Measurements from ENCODE around the gene GAK.

GAK gene

DNA sequence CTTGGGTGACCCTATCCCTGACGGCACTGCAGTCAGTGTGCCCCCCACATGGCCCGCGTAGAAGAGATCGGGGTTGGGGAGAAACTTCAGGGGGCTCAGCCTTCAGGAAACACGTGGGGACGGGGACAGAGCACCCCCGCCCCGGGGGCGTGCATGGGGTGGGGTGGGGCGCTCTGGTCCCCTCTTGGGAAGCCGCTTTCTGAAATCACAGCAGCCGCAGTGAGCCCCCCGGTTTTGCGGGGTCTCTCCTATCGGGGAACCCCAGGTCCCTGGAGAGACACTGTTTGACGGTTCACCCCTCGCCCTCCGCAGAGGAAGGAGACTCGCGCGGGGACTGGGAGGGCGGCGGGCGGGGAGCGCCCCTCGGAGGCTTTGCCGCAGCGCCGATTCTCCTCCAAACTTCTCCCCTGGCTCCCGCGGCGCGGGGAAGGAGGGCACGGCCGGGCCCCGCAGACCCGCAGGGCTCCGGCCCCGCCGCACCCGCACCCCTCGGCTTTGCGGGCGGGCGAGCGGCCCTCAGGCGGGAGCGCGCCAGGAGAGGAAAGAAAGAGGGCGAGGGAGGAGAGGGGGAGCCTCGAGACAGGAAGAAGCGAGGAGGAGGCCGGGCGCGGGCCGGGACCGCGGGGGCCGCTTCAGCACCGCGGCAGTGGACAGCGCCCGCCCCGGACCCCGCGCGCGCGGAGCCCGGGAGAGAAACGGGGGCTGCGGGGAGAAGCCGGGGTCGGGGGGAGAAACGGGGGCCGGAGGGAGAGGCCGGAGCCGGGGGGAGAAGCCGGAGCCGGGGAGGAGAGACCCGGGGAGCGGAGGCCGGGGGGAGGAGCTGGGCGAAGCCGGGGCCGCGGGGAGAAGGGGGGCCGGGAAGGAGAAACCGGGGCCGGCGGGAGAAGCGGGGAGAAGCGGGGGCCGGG, 106.8 kb downstream of the GAK start:
- Histone ChIP-seq H3K27ac (ENCODE audit: low read depth, low read length) (no peak overlapping the region), H3K9ac (ENCODE audit: low read length in 5 of 5) (no peak overlapping the region), H3K9me3 (ENCODE audit: control insufficient read depth in 5 of 5, low read length in 5 of 5) (no peaks in the 10 kb centered on the region), H3K36me3 (ENCODE audit: control insufficient read depth in 5 of 5, insufficient read depth in 5 of 5, low read length in 5 of 5) (no peaks in the 10 kb centered on the region), H3K4me3 (ENCODE audit: low read depth in 1 of 5, low read length in 5 of 5) (peak overlapping the region in 1 of 5 donors; percentile 26), H3K27me3 (ENCODE audit: control insufficient read depth in 5 of 5, insufficient read depth in 4 of 5, low read length in 5 of 5) (peaks cover 45 to 75% (median 65%) of the 10 kb centered on the region in 5 donors), H3K4me1 (ENCODE audit: control insufficient read depth in 5 of 5, insufficient read depth in 5 of 5, low read length in 5 of 5) (peaks cover 0 to 9% (median 3%) of the 10 kb centered on the region in 5 donors)

DNA sequence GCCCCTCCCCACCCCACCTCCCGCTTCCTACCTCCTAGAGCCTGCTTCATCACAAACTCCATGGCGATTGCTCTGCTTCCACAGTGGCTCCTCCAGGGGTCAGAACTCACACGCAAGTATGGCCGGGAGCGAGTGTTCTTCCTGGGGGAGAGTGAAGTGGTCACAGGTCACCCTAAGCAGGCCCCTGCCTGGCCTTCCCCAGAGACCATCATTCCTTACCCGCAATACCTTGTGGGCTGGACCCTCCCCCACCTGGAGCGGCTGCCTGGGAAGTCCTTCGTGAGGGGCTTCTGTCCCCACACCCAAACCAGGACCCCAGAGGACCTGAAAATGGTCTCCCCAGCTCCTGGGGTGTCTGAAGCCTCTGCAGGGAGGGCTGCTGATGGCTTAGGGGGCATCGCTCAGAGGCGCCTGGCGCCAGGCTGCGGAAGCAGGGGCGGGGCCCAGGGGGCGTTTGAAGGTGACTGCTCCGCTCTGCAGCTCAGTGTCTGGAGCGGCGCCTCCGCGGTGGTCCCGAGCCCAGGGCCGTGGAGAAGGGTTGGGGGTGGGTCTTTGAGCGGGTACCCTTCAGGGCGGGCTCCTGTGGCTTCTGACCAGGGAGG, 107.6 kb downstream of the GAK start:
- H3K9ac ChIP-seq (ENCODE audit: low read length in 5 of 5) = no peak overlapping the region
- H3K4me1 ChIP-seq (ENCODE audit: control insufficient read depth in 5 of 5, insufficient read depth in 5 of 5, low read length in 5 of 5) = peaks cover 0 to 9% (median 3%) of the 10 kb centered on the region in 5 donors
- no peak overlapping the region for H3K4me3 ChIP-seq (ENCODE audit: low read depth in 1 of 5, low read length in 5 of 5)
- peaks cover 45 to 74% (median 60%) of the 10 kb centered on the region in 5 donors for H3K27me3 ChIP-seq (ENCODE audit: control insufficient read depth in 5 of 5, insufficient read depth in 4 of 5, low read length in 5 of 5)
- H3K36me3 ChIP-seq (ENCODE audit: control insufficient read depth in 5 of 5, insufficient read depth in 5 of 5, low read length in 5 of 5) = no peaks in the 10 kb centered on the region
- no peak overlapping the region for H3K27ac ChIP-seq (ENCODE audit: low read depth, low read length)
- H3K9me3 ChIP-seq (ENCODE audit: control insufficient read depth in 5 of 5, low read length in 5 of 5) = peaks cover 0 to 5% (median 4%) of the 10 kb centered on the region in 5 donors

DNA sequence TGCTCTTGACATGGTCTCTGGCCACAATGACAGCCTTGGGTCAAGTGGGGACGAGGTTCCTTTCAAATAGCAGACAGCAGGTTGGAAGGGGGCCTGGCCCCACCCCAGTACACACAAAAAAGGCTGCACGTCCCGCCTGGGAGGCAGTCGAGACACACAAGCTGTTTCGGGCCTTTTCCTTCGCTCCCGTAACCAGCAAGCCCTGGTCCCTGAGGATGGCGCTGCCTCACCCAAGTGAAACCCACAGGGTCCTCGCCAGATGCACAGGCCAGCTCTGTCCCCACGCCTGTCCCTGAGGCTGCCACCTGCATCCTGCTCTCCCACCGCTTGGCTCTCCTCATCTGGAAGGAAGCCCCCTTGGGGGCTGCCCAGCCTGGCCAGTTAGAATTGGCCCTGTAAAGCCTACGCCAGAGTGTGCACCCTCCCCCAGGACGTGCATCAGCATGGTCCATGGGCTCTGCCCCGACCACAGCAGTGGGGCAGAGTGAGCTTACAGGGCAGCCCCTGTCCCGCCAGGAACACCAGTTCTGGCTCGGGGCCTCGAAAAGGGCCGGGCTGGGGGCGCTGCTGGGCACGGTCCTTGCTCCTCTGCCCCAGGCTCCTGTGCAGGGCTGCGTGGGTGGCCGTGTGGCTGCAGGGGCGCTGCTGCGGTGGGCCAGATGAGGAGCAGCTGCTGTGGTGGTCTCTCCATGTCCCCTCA, 108.2 kb downstream of the GAK start:
- peaks cover 0 to 8% (median 5%) of the 10 kb centered on the region in 5 donors for H3K9me3 ChIP-seq (ENCODE audit: control insufficient read depth in 5 of 5, low read length in 5 of 5)
- H3K4me3 ChIP-seq (ENCODE audit: low read depth in 1 of 5, low read length in 5 of 5) = no peak overlapping the region
- H3K36me3 ChIP-seq (ENCODE audit: control insufficient read depth in 5 of 5, insufficient read depth in 5 of 5, low read length in 5 of 5) = no peaks in the 10 kb centered on the region
- peaks cover 0 to 9% (median 3%) of the 10 kb centered on the region in 5 donors for H3K4me1 ChIP-seq (ENCODE audit: control insufficient read depth in 5 of 5, insufficient read depth in 5 of 5, low read length in 5 of 5)
- no peak overlapping the region for H3K27ac ChIP-seq (ENCODE audit: low read depth, low read length)
- H3K27me3 ChIP-seq (ENCODE audit: control insufficient read depth in 5 of 5, insufficient read depth in 4 of 5, low read length in 5 of 5) = peaks cover 45 to 70% (median 54%) of the 10 kb centered on the region in 5 donors
- H3K9ac ChIP-seq (ENCODE audit: low read length in 5 of 5) = no peak overlapping the region

DNA sequence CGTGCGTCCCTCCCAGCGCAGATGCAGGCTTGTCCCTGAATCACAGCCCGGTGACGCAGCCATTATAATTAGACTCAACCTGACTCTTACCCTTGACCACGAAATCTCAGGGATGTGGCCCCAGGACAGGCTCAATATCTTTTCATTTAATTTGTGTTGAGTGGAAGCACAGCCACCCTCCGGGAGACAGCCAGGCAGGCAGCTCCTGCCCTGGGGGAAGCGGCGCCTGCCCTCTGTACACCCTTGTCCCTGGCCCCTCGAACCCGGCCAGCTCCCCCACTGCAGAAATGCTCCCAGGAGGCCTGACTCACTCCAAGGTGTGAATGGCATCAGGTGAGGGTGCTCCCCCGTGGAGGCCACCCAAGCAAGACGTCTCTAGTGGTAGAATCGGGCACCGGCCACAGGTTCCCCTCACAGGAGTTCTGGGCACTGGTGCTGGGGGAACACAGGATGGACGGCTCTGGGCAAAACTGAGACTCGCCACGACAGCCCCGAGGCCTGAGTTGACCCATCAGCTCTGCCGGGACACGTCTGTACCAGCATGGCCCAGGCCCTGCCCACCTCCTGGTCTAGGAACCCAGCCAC, 108.8 kb downstream of the GAK start:
- Histone ChIP-seq H3K4me3 (ENCODE audit: low read depth in 1 of 5, low read length in 5 of 5) (no peak overlapping the region), H3K27me3 (ENCODE audit: control insufficient read depth in 5 of 5, insufficient read depth in 4 of 5, low read length in 5 of 5) (peaks cover 48 to 68% (median 50%) of the 10 kb centered on the region in 5 donors), H3K27ac (ENCODE audit: low read depth, low read length) (no peak overlapping the region), H3K36me3 (ENCODE audit: control insufficient read depth in 5 of 5, insufficient read depth in 5 of 5, low read length in 5 of 5) (no peaks in the 10 kb centered on the region), H3K4me1 (ENCODE audit: control insufficient read depth in 5 of 5, insufficient read depth in 5 of 5, low read length in 5 of 5) (peaks cover 0 to 9% (median 3%) of the 10 kb centered on the region in 5 donors), H3K9ac (ENCODE audit: low read length in 5 of 5) (no peak overlapping the region), H3K9me3 (ENCODE audit: control insufficient read depth in 5 of 5, low read length in 5 of 5) (peaks cover 0 to 8% (median 5%) of the 10 kb centered on the region in 5 donors)

DNA sequence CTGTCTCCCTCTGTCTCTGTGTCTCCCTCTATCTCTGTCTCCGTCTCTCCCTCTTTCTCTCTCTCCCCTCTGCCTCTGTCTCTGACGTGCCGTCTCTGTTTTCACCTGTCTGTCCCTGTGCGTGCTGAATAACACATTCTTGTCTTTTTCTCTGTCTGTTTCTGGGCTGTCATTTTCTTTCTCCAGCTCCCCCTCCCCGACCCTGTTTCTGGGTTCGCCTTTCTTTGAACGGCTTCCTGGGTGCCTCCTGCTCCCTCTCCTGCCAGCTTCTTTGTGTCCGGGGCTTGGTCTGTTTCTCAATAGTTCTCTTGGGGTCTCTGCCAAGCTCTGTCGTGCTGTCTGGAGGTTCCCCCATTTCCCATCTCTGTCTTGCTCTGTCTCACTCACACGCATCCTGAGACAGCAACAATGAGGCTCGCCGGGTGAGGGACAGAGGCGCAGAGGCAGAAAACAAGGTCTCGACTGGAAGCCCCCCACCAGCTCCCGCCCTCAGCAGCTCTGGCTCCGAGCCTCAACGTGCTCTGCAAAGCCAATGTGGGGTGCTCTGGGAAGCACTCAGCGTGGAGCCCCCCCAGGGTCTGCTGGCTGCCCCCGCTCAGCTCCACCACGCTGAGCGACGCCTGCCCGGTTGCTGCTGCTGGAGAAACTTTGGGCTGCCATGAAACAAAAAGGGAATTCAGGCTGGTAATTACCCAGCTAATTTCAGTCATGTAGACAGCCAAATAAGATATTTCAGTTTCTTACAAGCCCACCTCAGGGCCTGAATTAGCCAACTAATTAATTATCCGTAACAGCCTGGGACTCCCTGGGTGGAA, 109.5 kb downstream of the GAK start:
- Histone ChIP-seq H3K4me1 (ENCODE audit: control insufficient read depth in 5 of 5, insufficient read depth in 5 of 5, low read length in 5 of 5) (peaks cover 0 to 9% (median 3%) of the 10 kb centered on the region in 5 donors), H3K27me3 (ENCODE audit: control insufficient read depth in 5 of 5, insufficient read depth in 4 of 5, low read length in 5 of 5) (peaks cover 48 to 68% (median 50%) of the 10 kb centered on the region in 5 donors), H3K27ac (ENCODE audit: low read depth, low read length) (no peak overlapping the region), H3K9ac (ENCODE audit: low read length in 5 of 5) (no peak overlapping the region), H3K36me3 (ENCODE audit: control insufficient read depth in 5 of 5, insufficient read depth in 5 of 5, low read length in 5 of 5) (no peaks in the 10 kb centered on the region), H3K4me3 (ENCODE audit: low read depth in 1 of 5, low read length in 5 of 5) (no peak overlapping the region), H3K9me3 (ENCODE audit: control insufficient read depth in 5 of 5, low read length in 5 of 5) (peaks cover 0 to 8% (median 5%) of the 10 kb centered on the region in 5 donors)

DNA sequence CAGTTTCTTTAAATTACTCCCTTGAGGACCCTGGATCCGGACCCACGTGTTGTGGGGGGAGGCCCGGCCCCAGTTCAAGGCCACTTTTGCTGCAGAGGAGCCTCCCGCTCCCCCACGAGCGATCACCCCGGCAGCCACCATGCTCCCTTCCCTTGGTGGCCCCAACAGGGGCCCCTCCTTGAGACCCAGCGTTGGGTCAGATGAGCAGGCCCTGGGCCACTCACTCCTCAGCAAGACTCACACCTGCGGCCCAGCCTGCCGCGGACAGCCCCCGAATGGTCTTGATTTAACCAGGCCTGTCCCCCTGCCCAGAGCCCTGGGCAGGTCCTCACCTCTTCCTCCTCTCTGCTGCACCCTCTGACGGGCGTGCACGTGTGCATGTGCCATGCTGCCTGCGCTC, 110.5 kb downstream of the GAK start:
- Histone ChIP-seq H3K4me1 (ENCODE audit: control insufficient read depth in 5 of 5, insufficient read depth in 5 of 5, low read length in 5 of 5) (peaks cover 0 to 6% (median under 1%) of the 10 kb centered on the region in 5 donors), H3K27ac (ENCODE audit: low read depth, low read length) (no peak overlapping the region), H3K9me3 (ENCODE audit: control insufficient read depth in 5 of 5, low read length in 5 of 5) (peaks cover 0 to 8% (median 5%) of the 10 kb centered on the region in 5 donors), H3K27me3 (ENCODE audit: control insufficient read depth in 5 of 5, insufficient read depth in 4 of 5, low read length in 5 of 5) (peaks cover 44 to 64% (median 49%) of the 10 kb centered on the region in 5 donors), H3K9ac (ENCODE audit: low read length in 5 of 5) (no peak overlapping the region), H3K36me3 (ENCODE audit: control insufficient read depth in 5 of 5, insufficient read depth in 5 of 5, low read length in 5 of 5) (no peaks in the 10 kb centered on the region), H3K4me3 (ENCODE audit: low read depth in 1 of 5, low read length in 5 of 5) (no peak overlapping the region)

DNA sequence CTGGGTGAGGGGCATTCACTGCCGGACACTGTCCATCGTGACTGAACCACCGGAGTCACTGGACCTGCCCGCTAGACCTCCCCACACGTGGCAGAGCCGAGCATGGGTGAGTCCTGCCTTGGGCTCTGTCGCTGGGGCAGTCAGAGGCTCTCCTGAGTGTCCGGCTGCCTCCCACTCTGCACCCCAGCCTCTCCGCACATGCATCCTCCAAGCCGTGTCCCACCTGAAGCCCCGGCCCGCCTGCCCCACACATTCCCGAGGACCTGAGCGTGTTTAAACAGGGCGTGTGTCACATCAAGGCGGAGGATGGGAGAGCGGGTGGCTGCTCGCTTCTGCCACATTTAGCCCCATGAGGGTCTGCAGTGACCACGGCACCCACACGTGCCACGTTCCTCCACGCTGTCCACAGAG, 110.9 kb downstream of the GAK start:
- peaks cover 44 to 64% (median 49%) of the 10 kb centered on the region in 5 donors for H3K27me3 ChIP-seq (ENCODE audit: control insufficient read depth in 5 of 5, insufficient read depth in 4 of 5, low read length in 5 of 5)
- H3K4me3 ChIP-seq (ENCODE audit: low read depth in 1 of 5, low read length in 5 of 5) = no peak overlapping the region
- no peaks in the 10 kb centered on the region for H3K36me3 ChIP-seq (ENCODE audit: control insufficient read depth in 5 of 5, insufficient read depth in 5 of 5, low read length in 5 of 5)

DNA sequence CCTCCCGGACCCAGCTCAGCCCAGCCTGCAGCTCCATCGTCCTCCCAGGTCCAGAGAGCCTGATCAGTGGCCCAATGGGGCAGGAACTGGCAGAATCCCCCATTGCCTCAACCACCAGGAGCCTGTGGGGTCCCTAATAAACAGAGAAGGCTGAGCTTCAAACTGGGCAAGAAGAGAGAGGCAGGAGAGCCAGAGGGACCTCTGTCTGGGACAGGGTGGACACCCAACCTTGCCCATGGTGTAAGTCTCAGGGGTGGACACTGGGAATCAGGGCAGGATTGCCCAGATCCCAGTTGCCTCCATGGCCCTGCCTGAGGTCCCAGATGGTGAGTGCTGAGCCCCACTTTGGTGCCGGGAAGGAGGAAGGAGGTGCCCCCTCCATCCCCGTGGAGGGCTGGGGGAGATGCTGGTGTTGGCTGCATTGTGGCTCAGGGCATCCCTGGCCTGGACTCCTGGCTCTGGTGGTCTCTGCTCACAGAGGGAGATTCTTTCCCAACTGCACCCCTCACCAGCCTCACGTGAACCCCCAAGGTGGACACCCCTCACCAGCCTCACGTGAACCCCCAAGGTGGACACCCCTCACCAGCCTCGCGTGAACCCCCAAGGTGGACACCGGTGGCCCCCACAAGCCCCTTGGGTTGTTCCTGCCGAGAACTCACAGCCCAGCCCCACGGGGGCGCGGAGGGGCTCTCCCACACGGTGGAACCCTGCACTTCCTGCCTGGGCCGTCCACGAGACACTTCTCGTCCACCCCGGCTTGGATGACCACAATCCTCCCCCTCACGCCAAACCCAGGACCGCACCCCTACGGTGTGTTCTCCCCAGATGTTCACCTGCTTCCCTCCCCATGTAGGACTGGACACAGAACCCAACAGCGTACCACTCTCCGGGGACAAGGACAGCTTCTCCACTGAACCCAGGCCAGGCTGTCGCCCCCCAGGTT, 111.6 kb downstream of the GAK start:
- H3K27me3 ChIP-seq (ENCODE audit: control insufficient read depth in 5 of 5, insufficient read depth in 4 of 5, low read length in 5 of 5) = peaks cover 44 to 64% (median 49%) of the 10 kb centered on the region in 5 donors
- no peak overlapping the region for H3K4me3 ChIP-seq (ENCODE audit: low read depth in 1 of 5, low read length in 5 of 5)
- no peak overlapping the region for H3K9ac ChIP-seq (ENCODE audit: low read length in 5 of 5)
- H3K4me1 ChIP-seq (ENCODE audit: control insufficient read depth in 5 of 5, insufficient read depth in 5 of 5, low read length in 5 of 5) = peaks cover 0 to 5% (median 0%) of the 10 kb centered on the region in 5 donors
- no peak overlapping the region for H3K27ac ChIP-seq (ENCODE audit: low read depth, low read length)
- no peaks in the 10 kb centered on the region for H3K36me3 ChIP-seq (ENCODE audit: control insufficient read depth in 5 of 5, insufficient read depth in 5 of 5, low read length in 5 of 5)
- H3K9me3 ChIP-seq (ENCODE audit: control insufficient read depth in 5 of 5, low read length in 5 of 5) = peaks cover 0 to 8% (median 5%) of the 10 kb centered on the region in 5 donors

More for the DNA sequence above, 110.9 kb downstream of the GAK start:
- Histone ChIP-seq H3K9ac (ENCODE audit: low read length in 5 of 5) (no peak overlapping the region), H3K27ac (ENCODE audit: low read depth, low read length) (no peak overlapping the region), H3K4me1 (ENCODE audit: control insufficient read depth in 5 of 5, insufficient read depth in 5 of 5, low read length in 5 of 5) (peaks cover 0 to 5% (median 0%) of the 10 kb centered on the region in 5 donors), H3K9me3 (ENCODE audit: control insufficient read depth in 5 of 5, low read length in 5 of 5) (peaks cover 0 to 8% (median 5%) of the 10 kb centered on the region in 5 donors)

Measured in subcutaneous abdominal adipose tissue (tissue), 5 donors.